A673 (cell line): ENCODE results near the gene SCUBE3.

Experiments used
- CTCF ChIP-seq: fragments of 300-800, 200-600 bp; sonication (generic); conservative IDR thresholded peaks from 2 replicates; pipeline ENCODE4 v1.5.1; 2017; ENCODE audit warnings: low read depth, mild to moderate bottlenecking, antibody characterized with exemption, low read length, moderate library complexity, mixed read lengths
- EZH2 ChIP-seq: fragments of 200-600 bp; sonication (generic); IDR thresholded peaks from 2 replicates; pipeline ENCODE4 v1.6.1; 2017; ENCODE audit warnings: borderline replicate concordance, low read depth, mild to moderate bottlenecking, mixed read lengths, antibody characterized with exemption, low read length; ENCODE audit not compliant: poor library complexity, severe bottlenecking

- TF ChIP-seq CTCF (no peak), EZH2 (no peak)
Observed at GRCh38 chr6:35253249-35253648, 39.5 kb downstream of the SCUBE3 start.
